K562 (cell line): ENCODE measurements around the gene YIF1A. TPM values are rescaled to one million over a fixed set of nuclear protein-coding genes. Genes with fewer than 3 reads are reported as not detected.

ENCODE experiments used
- CBFA2T2 ChIP-seq: fragments of 450-650 bp; conservative IDR thresholded peaks from 2 replicates; pipeline ENCODE4 v1.6.1; 2017; ENCODE audit warnings: mild to moderate bottlenecking
- CC2D1A ChIP-seq: fragments of 450-650 bp; IDR thresholded peaks from 2 replicates; pipeline ENCODE4 v1.6.1; 2017; ENCODE audit warnings: mild to moderate bottlenecking
- CGGBP1 ChIP-seq: fragments of 250-450 bp; sonication (Bioruptor Pico); IDR thresholded peaks from 2 replicates; pipeline ENCODE4 v1.9.0; 2021; ENCODE audit warnings: mild to moderate bottlenecking
- EHMT2 ChIP-seq: fragments of 450-650 bp; IDR thresholded peaks from 2 replicates; pipeline ENCODE4 v1.6.1; 2018; ENCODE audit warnings: antibody characterized with exemption
- GMEB1 ChIP-seq: fragments of 250-450 bp; sonication (Bioruptor Pico); IDR thresholded peaks from 2 replicates; pipeline ENCODE4 v1.4.0; 2020; ENCODE audit warnings: mild to moderate bottlenecking
- HMBOX1 ChIP-seq: sonication (generic); IDR thresholded peaks from 2 replicates; pipeline ENCODE4 v1.6.1; 2016
- MGA ChIP-seq: fragments of 450-650 bp; IDR thresholded peaks from 2 replicates; pipeline ENCODE4 v1.6.1; 2016; ENCODE audit warnings: mild to moderate bottlenecking, moderate library complexity
- MTA2 ChIP-seq: fragments of 450-650 bp; IDR thresholded peaks from 2 replicates; pipeline ENCODE4 v1.6.1; 2016; ENCODE audit warnings: low read depth
- ZFP1 ChIP-seq: fragments of 450-650 bp; formaldehyde crosslinking; IDR thresholded peaks from 2 replicates; pipeline ENCODE4 v1.4.0; 2020; ENCODE audit warnings: mild to moderate bottlenecking, mixed read lengths
- ZNF23 ChIP-seq: fragments of 250-450 bp; sonication (Bioruptor Pico); IDR thresholded peaks from 2 replicates; pipeline ENCODE4 v1.4.0; 2020; ENCODE audit warnings: mild to moderate bottlenecking
- ZNF253 ChIP-seq: fragments of 250-450 bp; sonication (Bioruptor Pico); conservative IDR thresholded peaks from 2 replicates; pipeline ENCODE4 v1.6.1; 2021; ENCODE audit warnings: mild to moderate bottlenecking
- ZNF551 ChIP-seq: fragments of 250-450 bp; sonication (Bioruptor Pico); IDR thresholded peaks from 2 replicates; pipeline ENCODE4 v1.5.0; 2021; ENCODE audit warnings: mild to moderate bottlenecking, moderate library complexity
- polyA plus RNA-seq, 8 experiments: library from polyadenylated mRNA; depleted of rRNA in 4 of 8; stranded (reverse) in 5 of 8; unstranded in 3 of 8; fragments of >200 nt; fragmentation: Nextera tagmentation in 2 of 8; fragmentation: Illumina TruSeq in 1 of 8; extraction: Ambion mirVana in 2 of 8; extraction: Trizol in 1 of 8; gene quantifications; 2 replicates each; pipeline versions ENCODE4 v1.2.1 to v1.2.3, GENCODE V29; 2011 to 2014; ENCODE audit warnings: inconsistent platforms in 1 of 8, missing spikeins in 1 of 8
- total RNA-seq, 7 experiments: library from RNA; depleted of rRNA in 6 of 7; stranded (reverse); fragments of >200 nt in 6 of 7; fragmentation: Illumina TruSeq in 2 of 7; extraction: Trizol in 2 of 7; gene quantifications; 2 replicates each; pipeline versions ENCODE4 v1.2.1 to v1.2.3, GENCODE V29; 2011 to 2021; ENCODE audit warnings: low replicate concordance in 1 of 7

Gene YIF1A
- total and polyA plus RNA-seq, 9 of the 15 experiments (the other 6 are each of a cell fraction or from before 2014, with no cell fraction given), result 8.6 to 121 (median 77.2) TPM

GRCh38 chr11:66282468-66283455, 6.2 kb downstream of the YIF1A start (continued):
- no peak for TF ChIP-seq MGA
- no peak for TF ChIP-seq ZNF551
- no peak for TF ChIP-seq ZNF23 (CRISPR knock-in tag)
- no peak for TF ChIP-seq ZNF253 (CRISPR knock-in tag)
- no peak for TF ChIP-seq CBFA2T2
- TF ChIP-seq GMEB1 (CRISPR knock-in tag), result no peak
- no peak for TF ChIP-seq CGGBP1
- TF ChIP-seq HMBOX1, result no peak
- no peak for TF ChIP-seq MTA2
- no peak for TF ChIP-seq CC2D1A
- no peak for TF ChIP-seq ZFP1
- TF ChIP-seq EHMT2, result no peak
